WERI-Rb-1 (cell line): ENCODE measurements around the gene RNF19B.
A peak's percentile ranks its signal among the peaks of the same experiment; 100 is the strongest.

Experiments used
- DNase-seq: peaks from one replicate; pipeline ENCODE4 v3.0.0-alpha.2; 2020
- H3K27ac ChIP-seq: fragments of 250-450 bp; sonication (Bioruptor Pico); 2 replicates; pipeline ENCODE4 v1.5.1; 2020; ENCODE audit warnings: mild to moderate bottlenecking, moderate library complexity
- H3K27me3 ChIP-seq: fragments of 250-450 bp; sonication (Bioruptor Pico); 2 replicates; pipeline ENCODE4 v1.5.1; 2021; ENCODE audit warnings: mild to moderate bottlenecking, low read depth, moderate library complexity; ENCODE audit not compliant: insufficient read depth, severe bottlenecking
- H3K36me3 ChIP-seq: fragments of 250-450 bp; sonication (Bioruptor Pico); 2 replicates; pipeline ENCODE4 v1.5.1; 2020; ENCODE audit warnings: mild to moderate bottlenecking, moderate library complexity
- H3K4me3 ChIP-seq: 2 replicates; pipeline ENCODE4 v1.5.1; 2011; ENCODE audit warnings: low read depth, mild to moderate bottlenecking, control low read depth, low read length
- H3K9me3 ChIP-seq: fragments of 250-450 bp; sonication (Bioruptor Pico); 2 replicates; pipeline ENCODE4 v1.5.1; 2021; ENCODE audit warnings: mild to moderate bottlenecking, moderate library complexity; ENCODE audit not compliant: severe bottlenecking
- CTCF ChIP-seq: IDR thresholded peaks from 2 replicates; pipeline ENCODE4 v1.5.1; 2011; ENCODE audit warnings: low read depth, mild to moderate bottlenecking, control low read depth, inconsistent platforms, low read length

Gene RNF19B

GRCh38 chr1:32887623-32888022 lies 77.0 kb downstream of the RNF19B start:
- H3K27ac ChIP-seq, result no peak overlapping the region
- H3K4me3 ChIP-seq, result peak overlapping the region; percentile 67
- no peak for DNase-seq
- peaks cover 32% of the 10 kb centered on the region for H3K36me3 ChIP-seq
- no peak for TF ChIP-seq CTCF
- H3K27me3 ChIP-seq, result no peaks in the 10 kb centered on the region
- no peaks in the 10 kb centered on the region for H3K9me3 ChIP-seq

GRCh38 chr1:32886828-32887414 lies 77.7 kb downstream of the RNF19B start:
- peak; percentile 40 for DNase-seq
- TF ChIP-seq CTCF, result no peak
- no peaks in the 10 kb centered on the region for H3K27me3 ChIP-seq

More at GRCh38 chr1:32886828-32887414, 77.7 kb downstream of the RNF19B start:
- H3K9me3 ChIP-seq, result no peaks in the 10 kb centered on the region
- H3K36me3 ChIP-seq, result peaks cover 32% of the 10 kb centered on the region
- peak overlapping the region; percentile 100 for H3K27ac ChIP-seq
- H3K4me3 ChIP-seq, result peak overlapping the region; percentile 67
